ENCODE data around the gene DYNC1LI1.
A peak's percentile ranks its signal among the peaks of the same experiment; 100 is the strongest.
"Not testable (repeated sequence)": the region's sequence is repeated elsewhere in the genome, so short reads cannot be mapped to it uniquely, and the experiment has no call there.

Gene DYNC1LI1

GRCh38 chr3:32578669-32579068 lies 8.0 kb upstream of the DYNC1LI1 start:
- DNase-seq, result not testable (repeated sequence)

GRCh38 chr3:32577581-32578556 lies 7.2 kb upstream of the DYNC1LI1 start:
- peak; percentile 84 to 85 for DNase-seq

GRCh38 chr3:32577174-32577573 lies 6.5 kb upstream of the DYNC1LI1 start:
- no peak for DNase-seq

- peak; percentile 21 to 56 for DNase-seq
These were observed 4.9 kb upstream of the DYNC1LI1 start for GRCh38 chr3:32575451-32576113.

- DNase-seq, result no peak
These were observed 481 bp upstream of the DYNC1LI1 start for GRCh38 chr3:32571192-32571485.

GRCh38 chr3:32569540-32570420 lies 878 bp downstream of the DYNC1LI1 start:
- DNase-seq, result peak; percentile 52 to 60

- DNase-seq, result no peak
These were observed 1.7 kb downstream of the DYNC1LI1 start for GRCh38 chr3:32568953-32569352.

GRCh38 chr3:32564195-32564594 lies 6.5 kb downstream of the DYNC1LI1 start:
- peak in 1 of 2 donors; percentile 47 for DNase-seq

GRCh38 chr3:32562640-32563039 lies 8.0 kb downstream of the DYNC1LI1 start:
- no peak for DNase-seq

- no peak for DNase-seq
These were observed 12.9 kb downstream of the DYNC1LI1 start for GRCh38 chr3:32557640-32558352.

GRCh38 chr3:32556332-32556731 lies 14.3 kb downstream of the DYNC1LI1 start:
- DNase-seq, result no peak

GRCh38 chr3:32553973-32554372 lies 16.7 kb downstream of the DYNC1LI1 start:
- DNase-seq, result no peak

GRCh38 chr3:32553459-32553858 lies 17.2 kb downstream of the DYNC1LI1 start:
- DNase-seq, result no peak

GRCh38 chr3:32552013-32552412 lies 18.6 kb downstream of the DYNC1LI1 start:
- no peak for DNase-seq

- no peak for DNase-seq
These were observed 19.2 kb downstream of the DYNC1LI1 start for GRCh38 chr3:32551496-32551895.

GRCh38 chr3:32551087-32551486 lies 19.6 kb downstream of the DYNC1LI1 start:
- no peak for DNase-seq

- no peak for DNase-seq
These were observed 25.4 kb downstream of the DYNC1LI1 start for GRCh38 chr3:32545305-32545704.

GRCh38 chr3:32544894-32545293 lies 25.8 kb downstream of the DYNC1LI1 start:
- no peak for DNase-seq

GRCh38 chr3:32542807-32543206 lies 27.9 kb downstream of the DYNC1LI1 start:
- DNase-seq, result no peak

- DNase-seq, result no peak
These were observed 29.8 kb downstream of the DYNC1LI1 start for GRCh38 chr3:32540899-32541298.

GRCh38 chr3:32532434-32532833 lies 38.2 kb downstream of the DYNC1LI1 start:
- no peak for DNase-seq

GRCh38 chr3:32531010-32531647 lies 39.5 kb downstream of the DYNC1LI1 start:
- DNase-seq, result no peak

Data from inflammatory macrophage (primary cell).